ENCODE results near the gene FZD1. TPM values are rescaled to one million over a fixed set of nuclear protein-coding genes. Genes with fewer than 3 reads are reported as not detected.

The FZD1 gene
- total RNA-seq, 1 experiment from 2014 or later, result 3.7 TPM

DNA sequence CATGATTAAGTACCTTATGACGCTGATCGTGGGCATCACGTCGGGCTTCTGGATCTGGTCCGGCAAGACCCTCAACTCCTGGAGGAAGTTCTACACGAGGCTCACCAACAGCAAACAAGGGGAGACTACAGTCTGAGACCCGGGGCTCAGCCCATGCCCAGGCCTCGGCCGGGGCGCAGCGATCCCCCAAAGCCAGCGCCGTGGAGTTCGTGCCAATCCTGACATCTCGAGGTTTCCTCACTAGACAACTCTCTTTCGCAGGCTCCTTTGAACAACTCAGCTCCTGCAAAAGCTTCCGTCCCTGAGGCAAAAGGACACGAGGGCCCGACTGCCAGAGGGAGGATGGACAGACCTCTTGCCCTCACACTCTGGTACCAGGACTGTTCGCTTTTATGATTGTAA lies 2.5 kb downstream of the FZD1 start:
- Histone ChIP-seq H3K9ac (ENCODE audit: low read length) (no peak overlapping the region), H3K36me3 (ENCODE audit: control insufficient read depth in 1 of 2, insufficient read depth in 2 of 2, low read length in 2 of 2) (no peaks in the 10 kb centered on the region), H3K79me2 (ENCODE audit: insufficient read depth, low read length) (no peaks in the 10 kb centered on the region), H3K4me3 (replicated peaks in 1 of 2; ENCODE audit: low read depth in 1 of 2, low read length in 2 of 2) (no peak overlapping the region), H3K9me2 (ENCODE audit: insufficient read depth) (no peaks in the 10 kb centered on the region), H3K27ac (ENCODE audit: low read depth, low read length) (no peak overlapping the region), H4K20me1 (ENCODE audit: insufficient read depth) (no peaks in the 10 kb centered on the region), H3K4me1 (ENCODE audit: control insufficient read depth in 1 of 2, insufficient read depth in 2 of 2, low read length in 2 of 2) (peaks cover 3 to 15% of the 10 kb centered on the region in 2 experiments; a peak in 3 of 4 replicates), H3K4me2 (ENCODE audit: low read length) (no peak overlapping the region), H3K27me3 (ENCODE audit: insufficient read depth, low read length) (peaks cover 17% of the 10 kb centered on the region), H2AFZ (ENCODE audit: low read depth, low read length, poor library complexity, severe bottlenecking) (no peak overlapping the region), H3K9me3 (ENCODE audit: control insufficient read depth in 1 of 2, insufficient read depth in 1 of 2, low read depth in 1 of 2, low read length in 2 of 2) (no peaks in the 10 kb centered on the region)
- BruUV-seq (replicated peaks), result no TSS peak
- ATAC-seq (no peak), DNase-seq (ENCODE audit: low read depth, low spot score) (no peak)
- CTCF ChIA-PET, result no interaction called here
- RAD21 ChIA-PET (ENCODE audit: low non-redundant PET in 1 of 2, low total read pairs in 2 of 2, uncharacterized antibody in 2 of 2, unreplicated experiment in 2 of 2), result no interaction called here
- intact Hi-C loops (cut with micrococcal nuclease), result no loop called here
- POLR2A ChIA-PET, result no interaction called here
- TF ChIP-seq RAD21 (IDR thresholded peaks at IDR 0.05; ENCODE audit: low read depth) (no peak), EGR1 (IDR thresholded peaks at IDR 0.05; ENCODE audit: low read depth) (no peak), EZH2 (IDR thresholded peaks at IDR 0.05) (no peak), FOSL1 (IDR thresholded peaks at IDR 0.05; ENCODE audit: low read depth) (no peak), TCF7L2 (IDR thresholded peaks at IDR 0.05; ENCODE audit: borderline replicate concordance, extremely low read depth, insufficient read depth, insufficient read length) (no peak), ZNF274 (IDR thresholded peaks at IDR 0.05; ENCODE audit: low read depth, low read length) (no peak), POLR2A (IDR thresholded peaks at IDR 0.05; ENCODE audit: borderline replicate concordance, extremely low read depth, insufficient read depth, insufficient read length) (no peak)
- TF ChIP-seq, protein P1, sequence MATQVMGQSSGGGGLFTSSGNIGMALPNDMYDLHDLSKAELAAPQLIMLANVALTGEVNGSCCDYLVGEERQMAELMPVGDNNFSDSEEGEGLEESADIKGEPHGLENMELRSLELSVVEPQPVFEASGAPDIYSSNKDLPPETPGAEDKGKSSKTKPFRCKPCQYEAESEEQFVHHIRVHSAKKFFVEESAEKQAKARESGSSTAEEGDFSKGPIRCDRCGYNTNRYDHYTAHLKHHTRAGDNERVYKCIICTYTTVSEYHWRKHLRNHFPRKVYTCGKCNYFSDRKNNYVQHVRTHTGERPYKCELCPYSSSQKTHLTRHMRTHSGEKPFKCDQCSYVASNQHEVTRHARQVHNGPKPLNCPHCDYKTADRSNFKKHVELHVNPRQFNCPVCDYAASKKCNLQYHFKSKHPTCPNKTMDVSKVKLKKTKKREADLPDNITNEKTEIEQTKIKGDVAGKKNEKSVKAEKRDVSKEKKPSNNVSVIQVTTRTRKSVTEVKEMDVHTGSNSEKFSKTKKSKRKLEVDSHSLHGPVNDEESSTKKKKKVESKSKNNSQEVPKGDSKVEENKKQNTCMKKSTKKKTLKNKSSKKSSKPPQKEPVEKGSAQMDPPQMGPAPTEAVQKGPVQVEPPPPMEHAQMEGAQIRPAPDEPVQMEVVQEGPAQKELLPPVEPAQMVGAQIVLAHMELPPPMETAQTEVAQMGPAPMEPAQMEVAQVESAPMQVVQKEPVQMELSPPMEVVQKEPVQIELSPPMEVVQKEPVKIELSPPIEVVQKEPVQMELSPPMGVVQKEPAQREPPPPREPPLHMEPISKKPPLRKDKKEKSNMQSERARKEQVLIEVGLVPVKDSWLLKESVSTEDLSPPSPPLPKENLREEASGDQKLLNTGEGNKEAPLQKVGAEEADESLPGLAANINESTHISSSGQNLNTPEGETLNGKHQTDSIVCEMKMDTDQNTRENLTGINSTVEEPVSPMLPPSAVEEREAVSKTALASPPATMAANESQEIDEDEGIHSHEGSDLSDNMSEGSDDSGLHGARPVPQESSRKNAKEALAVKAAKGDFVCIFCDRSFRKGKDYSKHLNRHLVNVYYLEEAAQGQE (IDR thresholded peaks at IDR 0.05; ENCODE audit: low read depth), result no peak
